Endothelial cell of umbilical vein (primary cell): ENCODE data around the gene STAB1. TPM values are rescaled to one million over a fixed set of nuclear protein-coding genes. Genes with fewer than 3 reads are reported as not detected.

Experiments used
- BruUV-seq: library from RNA; stranded (reverse); fragments of 400-500 nt; replicated peaks from 2 replicates; lab custom pipeline; 2021; lab: Mats Ljungman, UMichigan
- CTCF ChIA-PET: fragments of 300-600, 350-600 bp; sonication (Branson Sonifier 250); formaldehyde crosslinking; loops from one replicate; lab custom pipeline; 2021; ENCODE audit warnings: antibody characterized with exemption, inconsistent platforms; lab: Charles Lee
- POLR2A ChIA-PET: fragments of 300-600, 350-600 bp; sonication (Branson Sonifier 250); formaldehyde crosslinking; loops from one replicate; lab custom pipeline; 2021; ENCODE audit warnings: antibody characterized with exemption, inconsistent platforms; lab: Charles Lee
- DNase-seq: peaks from one replicate; pipeline ENCODE4 v3.0.0-alpha.2; 2011; ENCODE audit warnings: low read depth, low spot score
- FAIRE-seq: peaks from 2 replicates; lab custom pipeline; 2011; peaks lifted over from hg19 to GRCh38; lab: Jason Lieb, UNC
- H2AFZ ChIP-seq: 2 replicates; pipeline ENCODE4 v1.6.0; 2012; ENCODE audit warnings: low read depth, low read length, control low read depth, inconsistent platforms
- H3K27ac ChIP-seq: 2 replicates; pipeline ENCODE4 v1.5.1; 2011; ENCODE audit warnings: low read depth, mild to moderate bottlenecking, control low read depth, low read length, moderate library complexity; ENCODE audit not compliant: insufficient read depth
- H3K27me3 ChIP-seq, 2 experiments: 2 replicates each; pipeline versions ENCODE4 v1.6.0 to v1.6.1; 2011; ENCODE audit warnings: low read length in 2 of 2, mixed read lengths in 1 of 2; ENCODE audit not compliant: control insufficient read depth in 2 of 2, insufficient read depth in 2 of 2
- H3K36me3 ChIP-seq, 2 experiments: 2 replicates in 1 of 2; 3 replicates in 1 of 2; pipeline ENCODE4 v1.5.1; 2011; ENCODE audit warnings: low read length in 2 of 2, mild to moderate bottlenecking in 1 of 2, moderate library complexity in 1 of 2; ENCODE audit not compliant: control insufficient read depth in 2 of 2, insufficient read depth in 2 of 2; ENCODE audit errors: extremely low read depth in 1 of 2
- H3K4me1 ChIP-seq: 3 replicates; pipeline ENCODE4 v1.5.1; 2011; ENCODE audit warnings: mild to moderate bottlenecking, low read length; ENCODE audit not compliant: control insufficient read depth, insufficient read depth; ENCODE audit errors: extremely low read depth
- H3K4me2 ChIP-seq: 2 replicates; pipeline ENCODE4 v1.6.1; 2011; ENCODE audit warnings: low read length, control low read depth, mixed read lengths; ENCODE audit not compliant: insufficient read depth
- H3K4me3 ChIP-seq, 3 experiments: fragments of 200-600 bp in 1 of 3; sonication (generic), shearing (Covaris generic) in 1 of 3; replicated peaks in 1 of 3; 2 replicates each; pipeline ENCODE4 v1.5.1; 2011 to 2016; ENCODE audit warnings: control low read depth in 3 of 3, low read length in 3 of 3, mild to moderate bottlenecking in 2 of 3, inconsistent platforms in 1 of 3, low read depth in 1 of 3, moderate library complexity in 1 of 3; ENCODE audit not compliant: insufficient read depth in 1 of 3
- H3K79me2 ChIP-seq: 2 replicates; pipeline ENCODE4 v1.6.0; 2012; ENCODE audit warnings: low read length, inconsistent platforms; ENCODE audit not compliant: control insufficient read depth, insufficient read depth
- H3K9ac ChIP-seq: replicated peaks from 2 replicates; pipeline ENCODE3; 2011; ENCODE audit warnings: low read length, control low read depth; ENCODE audit not compliant: insufficient read depth; ENCODE audit errors: extremely low read depth
- H3K9me1 ChIP-seq: replicated peaks from 3 replicates; pipeline ENCODE4 v1.6.0; 2011; ENCODE audit warnings: mild to moderate bottlenecking, low read length; ENCODE audit not compliant: control insufficient read depth, insufficient read depth; ENCODE audit errors: extremely low read depth
- H3K9me3 ChIP-seq: replicated peaks from 2 replicates; pipeline ENCODE4 v1.5.1; 2012; ENCODE audit warnings: low read length, inconsistent platforms; ENCODE audit not compliant: control insufficient read depth, insufficient read depth
- H4K20me1 ChIP-seq: replicated peaks from 2 replicates; pipeline ENCODE3; 2011; ENCODE audit warnings: mild to moderate bottlenecking, low read length; ENCODE audit not compliant: control insufficient read depth, insufficient read depth; ENCODE audit errors: extremely low read depth
- EZH2 ChIP-seq: IDR thresholded peaks from 2 replicates; pipeline ENCODE4 v1.6.1; 2012; ENCODE audit warnings: borderline replicate concordance, low read depth, mild to moderate bottlenecking, moderate library complexity, low read length, inconsistent platforms; ENCODE audit not compliant: severe bottlenecking
- FOS ChIP-seq: IDR thresholded peaks from 2 replicates; pipeline ENCODE4 v1.6.1; 2011; ENCODE audit warnings: mild to moderate bottlenecking, low read length, moderate library complexity, borderline replicate concordance; ENCODE audit not compliant: insufficient read depth
- GATA2 ChIP-seq: IDR thresholded peaks from 2 replicates; pipeline ENCODE4 v1.7.0; 2011; ENCODE audit warnings: low read depth, mild to moderate bottlenecking, moderate library complexity, mixed read lengths, low read length; ENCODE audit not compliant: insufficient read length, insufficient read depth
- JUN ChIP-seq: IDR thresholded peaks from 2 replicates; pipeline ENCODE4 v1.6.1; 2011; ENCODE audit warnings: borderline replicate concordance, low read depth; ENCODE audit not compliant: insufficient read length, insufficient read depth
- MYC ChIP-seq: IDR thresholded peaks from one replicate; pipeline ENCODE4 v1.6.1; 2011; ENCODE audit warnings: mild to moderate bottlenecking, low read depth, low read length
- POLR2A ChIP-seq: IDR thresholded peaks from 2 replicates; pipeline ENCODE4 v1.6.1; 2012; ENCODE audit warnings: low read depth, mild to moderate bottlenecking, control low read depth, low read length
- POLR2AphosphoS5 ChIP-seq: IDR thresholded peaks from 2 replicates; pipeline ENCODE4 v1.6.1; 2012; ENCODE audit warnings: low read depth, mild to moderate bottlenecking, control low read depth, low read length, moderate library complexity; ENCODE audit not compliant: insufficient read depth
- dilution Hi-C: fragments of 300-500 bp; cut with MboI; formaldehyde crosslinking; loops from one replicate; pipeline ENCODE4 v1.15.0; 2019; ENCODE audit warnings: low sequenced_read_pairs; ENCODE audit not compliant: extremely low pct_ligation_motif_present
- intact Hi-C: fragments of 100-400 bp; cut with micrococcal nuclease; formaldehyde crosslinking; loops from one replicate; pipeline ENCODE4 v1.10.0; 2022
- polyA plus RNA-seq, 4 experiments: library from polyadenylated mRNA; depleted of rRNA in 3 of 4; stranded (reverse) in 3 of 4; unstranded in 1 of 4; fragments of >200 nt; gene quantifications; 2 replicates each; pipeline versions ENCODE4 v1.2.1 to v1.2.3, GENCODE V29; 2011 to 2012; ENCODE audit warnings: missing spikeins in 1 of 4
- total RNA-seq: library from RNA; stranded (reverse); gene quantifications from 2 replicates; pipeline ENCODE4 v1.2.3, GENCODE V29; 2021
- TF ChIP-seq, protein P1 (sequence below): IDR thresholded peaks from 2 replicates; pipeline ENCODE4 v1.6.1; 2011; ENCODE audit not compliant: insufficient read depth, insufficient read length
- TF ChIP-seq, protein P2 (sequence below), 2 donors: IDR thresholded peaks; 1 replicate in 1 of 2; 2 replicates in 1 of 2; pipeline ENCODE4 v1.5.1; 2011; ENCODE audit warnings: low read length in 2 of 2, mild to moderate bottlenecking in 2 of 2, moderate library complexity in 2 of 2, control low read depth in 1 of 2, inconsistent platforms in 1 of 2, low read depth in 1 of 2; ENCODE audit not compliant: insufficient read depth in 1 of 2; ENCODE audit errors: extremely low read depth in 1 of 2

STAB1 gene
- total and polyA plus RNA-seq, 2 donors (not counting 3 experiments of a cell fraction or from before 2014, with no cell fraction given): 369 TPM

DNA sequence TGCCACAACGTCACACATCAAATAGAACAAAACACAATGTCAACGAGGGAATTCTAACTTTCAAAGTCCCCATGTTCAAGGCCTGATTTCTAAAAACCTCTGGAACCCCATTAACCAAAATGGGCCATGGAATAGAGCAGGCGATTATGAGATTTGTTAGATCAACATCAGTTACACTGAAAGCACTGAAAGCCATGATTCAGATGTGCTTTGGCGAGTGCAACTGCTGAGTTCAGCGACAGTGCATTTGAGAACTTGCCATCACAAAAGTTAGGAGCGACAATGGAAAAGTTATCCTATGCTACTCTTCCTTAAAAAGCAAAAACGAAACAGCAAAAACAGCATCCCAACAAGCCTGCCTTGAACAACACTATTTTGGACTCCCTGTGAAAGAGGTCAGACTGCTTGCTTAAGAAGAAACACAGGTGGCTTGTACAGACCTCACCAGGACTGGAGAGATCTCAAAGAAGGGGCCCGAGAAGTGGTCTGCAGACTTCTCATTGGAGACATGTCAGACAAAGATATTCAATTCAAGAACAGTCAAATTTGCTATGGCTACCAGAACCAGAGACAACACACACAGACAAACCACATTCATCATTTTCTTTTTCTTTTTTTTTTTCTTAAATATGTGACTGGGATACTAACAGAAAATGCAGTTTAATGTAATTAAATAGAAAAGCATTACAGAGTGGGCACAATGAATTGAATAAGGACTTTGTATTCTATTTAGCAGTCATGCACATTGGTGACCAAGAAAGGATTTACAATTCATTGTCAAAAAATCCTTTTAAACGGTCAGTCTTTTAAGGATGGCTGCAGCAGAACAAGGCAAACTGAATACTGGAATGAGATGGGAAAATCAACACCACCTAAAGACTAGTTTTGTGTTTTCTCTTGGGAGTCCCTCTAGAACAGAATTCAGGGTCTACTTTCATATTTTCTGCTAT, 62.1 kb downstream of the STAB1 start:
- Histone ChIP-seq H2AFZ (no peak overlapping the region), H3K4me3 (no peak overlapping the region), H3K27me3 (no peaks in the 10 kb centered on the region), H3K4me1 (no peaks in the 10 kb centered on the region), H3K9me1 (no peaks in the 10 kb centered on the region), H3K4me2 (no peak overlapping the region), H3K79me2 (peaks cover 2% of the 10 kb centered on the region), H3K36me3 (peaks cover 29 to 35% of the 10 kb centered on the region in 2 experiments), H4K20me1 (no peaks in the 10 kb centered on the region), H3K9me3 (no peaks in the 10 kb centered on the region), H3K27ac (no peak overlapping the region), H3K9ac (no peak overlapping the region)
- TF ChIP-seq EZH2 (no peak), JUN (no peak), POLR2AphosphoS5 (no peak), MYC (no peak), FOS (no peak), POLR2A (no peak), GATA2 (no peak)
- TF ChIP-seq, protein P1, sequence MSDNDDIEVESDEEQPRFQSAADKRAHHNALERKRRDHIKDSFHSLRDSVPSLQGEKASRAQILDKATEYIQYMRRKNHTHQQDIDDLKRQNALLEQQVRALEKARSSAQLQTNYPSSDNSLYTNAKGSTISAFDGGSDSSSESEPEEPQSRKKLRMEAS: no peak
- TF ChIP-seq, protein P2, sequence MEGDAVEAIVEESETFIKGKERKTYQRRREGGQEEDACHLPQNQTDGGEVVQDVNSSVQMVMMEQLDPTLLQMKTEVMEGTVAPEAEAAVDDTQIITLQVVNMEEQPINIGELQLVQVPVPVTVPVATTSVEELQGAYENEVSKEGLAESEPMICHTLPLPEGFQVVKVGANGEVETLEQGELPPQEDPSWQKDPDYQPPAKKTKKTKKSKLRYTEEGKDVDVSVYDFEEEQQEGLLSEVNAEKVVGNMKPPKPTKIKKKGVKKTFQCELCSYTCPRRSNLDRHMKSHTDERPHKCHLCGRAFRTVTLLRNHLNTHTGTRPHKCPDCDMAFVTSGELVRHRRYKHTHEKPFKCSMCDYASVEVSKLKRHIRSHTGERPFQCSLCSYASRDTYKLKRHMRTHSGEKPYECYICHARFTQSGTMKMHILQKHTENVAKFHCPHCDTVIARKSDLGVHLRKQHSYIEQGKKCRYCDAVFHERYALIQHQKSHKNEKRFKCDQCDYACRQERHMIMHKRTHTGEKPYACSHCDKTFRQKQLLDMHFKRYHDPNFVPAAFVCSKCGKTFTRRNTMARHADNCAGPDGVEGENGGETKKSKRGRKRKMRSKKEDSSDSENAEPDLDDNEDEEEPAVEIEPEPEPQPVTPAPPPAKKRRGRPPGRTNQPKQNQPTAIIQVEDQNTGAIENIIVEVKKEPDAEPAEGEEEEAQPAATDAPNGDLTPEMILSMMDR (IDR thresholded peaks at IDR 0.05; ENCODE audit: extremely low read depth in 1 of 2, insufficient read depth in 1 of 2, low read depth in 1 of 2, low read length in 2 of 2): no peak
- ChIA-PET CTCF (no interaction called here), POLR2A (no interaction called here)
- no peak for DNase-seq
- no peak for FAIRE-seq
- dilution Hi-C loops: no loop called here
- BruUV-seq: no TSS peak
- intact Hi-C loops: no loop called here
